Activated CD8-positive, alpha-beta memory T cell treated with anti-CD3 and anti-CD28 coated beads, Interleukin-2, amount 10 ng/mL, durations not matched to agents 7 days and 5 days (primary cell): Measurements from ENCODE around the gene TRIM40. TPM values are rescaled to one million over a fixed set of nuclear protein-coding genes. Genes with fewer than 3 reads are reported as not detected.
A peak's percentile ranks its signal among the peaks of the same experiment; 100 is the strongest.

ENCODE experiments used
- ATAC-seq: fragments of 150-1000 bp; cut with Tn5 transposase; one replicate; pipeline ENCODE4 v1.10.0; 2021; ENCODE audit warnings: moderate library complexity
- CTCF ChIA-PET: fragments of 350-600 bp; sonication (Branson Sonifier 250); formaldehyde crosslinking; loops from one replicate; lab custom pipeline; 2021; ENCODE audit warnings: antibody characterized with exemption; lab: Charles Lee
- DNase-seq: peaks from one replicate; pipeline ENCODE4 v3.0.0-alpha.2; 2020
- H3K27ac Mint-ChIP-seq: one replicate; pipeline ENCODE4 v1.8.0; 2021; ENCODE audit warnings: mild to moderate bottlenecking, mixed read lengths
- H3K27me3 Mint-ChIP-seq: one replicate; pipeline ENCODE4 v1.8.0; 2021; ENCODE audit warnings: mixed read lengths
- H3K36me3 Mint-ChIP-seq: one replicate; pipeline ENCODE4 v1.8.0; 2021; ENCODE audit warnings: mild to moderate bottlenecking, mixed read lengths
- H3K4me1 Mint-ChIP-seq: one replicate; pipeline ENCODE4 v1.8.0; 2021; ENCODE audit warnings: mixed read lengths
- H3K4me3 Mint-ChIP-seq: one replicate; pipeline ENCODE4 v1.8.0; 2021; ENCODE audit warnings: mild to moderate bottlenecking, moderate library complexity, mixed read lengths
- H3K9me3 Mint-ChIP-seq: one replicate; pipeline ENCODE4 v1.8.0; 2022; ENCODE audit warnings: low read depth, mixed read lengths
- total RNA-seq, 2 experiments: library from RNA; stranded (reverse); gene quantifications; one replicate each; pipeline ENCODE4 v1.2.3, GENCODE V29; 2021

Gene TRIM40
- total RNA-seq, 2 experiments from 2014 or later = not detected

DNA sequence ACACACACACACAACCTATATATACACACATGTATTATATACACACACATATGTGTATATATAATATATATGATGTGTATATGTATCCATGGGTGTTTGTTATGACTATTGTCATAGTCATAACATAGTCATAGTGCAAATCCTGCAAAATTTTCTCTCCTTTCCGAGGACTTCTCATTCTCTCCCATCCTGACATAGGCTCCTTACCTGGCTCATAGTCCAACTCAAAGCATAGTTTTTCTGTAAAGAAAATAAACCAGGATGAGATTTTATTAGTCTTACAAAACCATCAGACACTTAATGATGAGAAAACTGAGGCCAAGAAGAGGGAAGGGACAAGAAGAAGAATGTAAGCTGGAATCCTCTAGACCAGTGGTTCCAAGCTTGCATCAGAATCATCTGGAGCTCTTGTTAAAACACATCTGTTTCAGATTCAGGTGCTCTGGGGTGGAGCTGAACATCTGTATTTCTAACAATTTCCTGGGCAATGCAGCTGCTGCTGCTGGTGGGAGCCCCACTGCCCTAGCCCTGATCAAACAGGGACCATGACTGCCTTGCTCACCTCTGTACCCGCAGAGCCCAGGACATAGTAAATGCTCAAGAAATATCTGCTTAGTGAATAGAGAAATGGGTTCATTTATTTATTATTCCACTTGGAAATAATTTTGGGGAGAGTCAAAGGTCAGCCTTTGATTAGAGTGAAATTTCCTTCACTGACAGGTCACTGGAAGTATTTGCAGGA is 19.8 kb downstream of the TRIM40 start:
- H3K27ac Mint-ChIP-seq = no peak overlapping the region
- H3K27me3 Mint-ChIP-seq = peaks cover 47% of the 10 kb centered on the region
- no peaks in the 10 kb centered on the region for H3K36me3 Mint-ChIP-seq
- DNase-seq = no peak
- no peak for ATAC-seq
- CTCF ChIA-PET = no interaction called here
- no peaks in the 10 kb centered on the region for H3K9me3 Mint-ChIP-seq
- H3K4me1 Mint-ChIP-seq = peaks cover 20% of the 10 kb centered on the region
- no peak overlapping the region for H3K4me3 Mint-ChIP-seq

- Mint-ChIP-seq H3K27ac (no peak overlapping the region), H3K4me1 (peaks cover 20% of the 10 kb centered on the region), H3K27me3 (peaks cover 45% of the 10 kb centered on the region), H3K9me3 (no peaks in the 10 kb centered on the region), H3K36me3 (no peaks in the 10 kb centered on the region), H3K4me3 (no peak overlapping the region)
- CTCF ChIA-PET = no interaction called here
- no peak for ATAC-seq
- DNase-seq = no peak
These were observed 20.3 kb downstream of the TRIM40 start for GRCh38 chr6:30156262-30156599.

DNA sequence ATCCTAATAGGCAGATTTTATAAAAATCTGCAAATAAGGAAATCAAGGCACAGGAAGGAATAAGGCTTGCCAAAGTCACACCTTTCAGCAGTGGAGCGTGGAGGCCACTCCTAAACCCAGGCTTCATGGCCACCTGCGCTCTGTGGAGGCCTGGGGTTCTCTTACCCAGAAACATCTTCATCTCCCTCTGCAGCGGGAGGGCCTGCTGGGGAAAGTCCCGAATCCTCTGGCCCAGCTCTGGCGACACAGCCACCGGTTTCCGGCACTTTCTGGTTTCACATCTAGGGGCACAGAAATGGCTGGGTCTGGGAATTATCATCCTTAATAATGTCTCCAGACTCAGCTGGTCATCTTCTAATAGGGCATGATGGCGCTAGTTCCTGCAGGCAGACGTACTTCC is 20.8 kb downstream of the TRIM40 start:
- H3K27ac Mint-ChIP-seq = no peak overlapping the region
- ATAC-seq = no peak
- CTCF ChIA-PET = no interaction called here

DNA sequence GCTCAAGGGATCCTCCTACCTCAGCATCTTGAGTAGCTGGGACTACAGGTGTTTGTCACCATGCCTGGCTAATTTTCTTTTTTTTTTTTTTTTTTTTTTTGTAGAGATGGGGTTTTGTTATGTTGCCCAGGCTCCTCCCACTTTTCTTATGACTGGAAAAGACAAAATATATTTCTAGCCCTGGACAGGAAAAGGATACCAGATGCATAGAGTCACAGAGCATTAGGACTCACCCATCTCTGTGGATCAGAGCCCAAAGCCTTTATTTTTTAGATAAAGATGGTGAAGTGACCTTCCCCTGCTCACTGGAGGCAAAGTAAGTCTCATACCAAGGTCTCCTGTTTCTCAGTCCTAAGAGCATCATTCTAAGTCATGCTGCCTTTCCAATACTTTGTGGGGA is 21.6 kb downstream of the TRIM40 start:
- DNase-seq = no peak
- CTCF ChIA-PET = no interaction called here
- H3K27ac Mint-ChIP-seq = no peak overlapping the region
- no peak overlapping the region for H3K4me3 Mint-ChIP-seq
- no peaks in the 10 kb centered on the region for H3K9me3 Mint-ChIP-seq
- H3K27me3 Mint-ChIP-seq = peaks cover 42% of the 10 kb centered on the region
- H3K36me3 Mint-ChIP-seq = no peaks in the 10 kb centered on the region
- no peak for ATAC-seq
- H3K4me1 Mint-ChIP-seq = peaks cover 18% of the 10 kb centered on the region

More for the DNA sequence above, 20.8 kb downstream of the TRIM40 start:
- Mint-ChIP-seq H3K4me3 (no peak overlapping the region), H3K9me3 (no peaks in the 10 kb centered on the region), H3K27me3 (peaks cover 45% of the 10 kb centered on the region), H3K4me1 (peaks cover 14% of the 10 kb centered on the region), H3K36me3 (no peaks in the 10 kb centered on the region)
- no peak for DNase-seq

- Mint-ChIP-seq H3K9me3 (no peaks in the 10 kb centered on the region), H3K36me3 (no peaks in the 10 kb centered on the region), H3K4me1 (peaks cover 20% of the 10 kb centered on the region), H3K27me3 (peaks cover 41% of the 10 kb centered on the region), H3K4me3 (no peak overlapping the region), H3K27ac (no peak overlapping the region)
- DNase-seq = no peak
- no peak for ATAC-seq
- CTCF ChIA-PET = no interaction called here
These were observed 22.1 kb downstream of the TRIM40 start for GRCh38 chr6:30157999-30158398.

DNA sequence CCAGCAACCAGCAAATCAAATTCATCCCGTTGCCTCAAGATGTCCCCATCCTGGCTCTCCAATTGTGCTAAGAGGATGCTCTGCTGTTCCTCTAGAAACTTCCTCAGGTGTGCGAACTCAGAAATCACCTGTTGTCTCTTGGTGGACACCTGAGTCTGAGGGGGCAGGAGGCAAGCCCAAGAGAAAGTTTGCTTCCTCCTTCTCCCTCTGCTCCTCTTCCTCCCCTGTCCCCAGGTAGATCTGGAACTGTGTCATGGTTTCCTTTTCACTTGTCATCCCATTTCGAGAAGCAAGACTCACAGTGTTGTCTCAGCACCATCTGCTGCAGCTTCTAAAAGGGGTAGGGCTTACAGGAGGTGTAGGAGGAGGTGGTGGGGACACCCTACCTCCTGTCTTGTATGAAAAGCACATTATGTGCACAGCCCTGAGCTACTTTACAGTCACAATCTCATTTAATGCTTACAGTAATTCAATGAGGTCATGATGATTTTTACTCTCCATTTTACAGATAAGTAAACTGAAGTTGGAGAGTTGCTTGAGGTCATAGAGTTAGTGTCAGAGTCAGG is 22.6 kb downstream of the TRIM40 start:
- DNase-seq (no peak), ATAC-seq (no peak)
- Mint-ChIP-seq H3K4me3 (no peak overlapping the region), H3K27ac (no peak overlapping the region), H3K9me3 (no peaks in the 10 kb centered on the region), H3K36me3 (no peaks in the 10 kb centered on the region), H3K4me1 (peaks cover 25% of the 10 kb centered on the region), H3K27me3 (peaks cover 38% of the 10 kb centered on the region)
- CTCF ChIA-PET = no interaction called here

GRCh38 chr6:30160008-30160784 is 24.3 kb downstream of the TRIM40 start:
- no peaks in the 10 kb centered on the region for H3K9me3 Mint-ChIP-seq
- DNase-seq (no peak), ATAC-seq (no peak)
- H3K27ac Mint-ChIP-seq = no peak overlapping the region
- no peak overlapping the region for H3K4me3 Mint-ChIP-seq
- peaks cover 28% of the 10 kb centered on the region for H3K4me1 Mint-ChIP-seq
- H3K36me3 Mint-ChIP-seq = no peaks in the 10 kb centered on the region
- peaks cover 38% of the 10 kb centered on the region for H3K27me3 Mint-ChIP-seq
- CTCF ChIA-PET = no interaction called here

GRCh38 chr6:30160785-30161531 is 25.0 kb downstream of the TRIM40 start, which contains the start of gene TRIM10:
Gene TRIM10, minus strand, starts transcription at chr6:30161211. Its CDS starts 353 bp downstream, at chr6:30160858.
- H3K36me3 Mint-ChIP-seq = no peaks in the 10 kb centered on the region
- CTCF ChIA-PET = no interaction called here
- DNase-seq = no peak
- no peak within 1 kb of the TSS for H3K4me3 Mint-ChIP-seq
- H3K9me3 Mint-ChIP-seq = no peaks in the 10 kb centered on the region
- peaks cover 28% of the 10 kb centered on the region for H3K4me1 Mint-ChIP-seq
- H3K27ac Mint-ChIP-seq = no peak within 1 kb of the TSS
- ATAC-seq = no peak
- H3K27me3 Mint-ChIP-seq = peaks cover 35% of the 10 kb centered on the region

DNA sequence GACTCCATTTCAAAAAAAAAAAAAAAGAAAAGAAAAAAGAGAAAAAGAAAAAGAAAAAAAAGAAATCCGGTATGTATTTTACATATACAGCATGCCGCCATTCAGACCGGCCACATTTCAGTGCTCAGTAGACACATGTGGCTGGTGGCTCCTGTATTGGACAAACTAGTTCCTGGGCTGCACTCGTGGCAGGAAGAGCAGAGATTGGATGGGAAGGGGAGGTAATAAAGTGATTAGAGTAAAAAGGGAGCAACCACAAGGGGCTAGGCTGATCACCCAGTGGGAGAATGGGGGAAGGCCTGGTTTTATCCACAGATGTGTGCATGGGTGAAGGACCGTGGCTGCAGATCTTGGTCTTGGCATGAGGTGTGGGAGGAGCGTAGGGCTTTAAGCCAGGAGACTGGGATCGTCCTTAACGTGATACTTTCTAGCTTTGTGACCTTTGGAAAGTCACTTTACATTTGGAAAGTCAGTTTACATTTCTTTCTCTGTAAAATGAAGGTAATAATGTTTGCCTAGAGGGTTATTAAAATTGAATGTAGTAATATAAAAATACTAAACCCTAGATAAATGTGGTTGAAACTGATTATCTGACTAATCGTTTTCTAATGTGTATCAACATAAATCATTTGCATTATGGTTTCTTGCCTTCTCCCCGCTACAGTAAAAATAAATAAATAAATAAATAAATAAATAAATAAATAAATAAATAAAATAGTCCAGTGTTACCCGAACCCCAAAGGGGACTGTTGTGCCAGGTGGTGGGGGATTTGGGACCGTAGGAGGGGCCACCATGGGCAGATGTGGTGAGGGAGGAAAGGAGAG is 26.5 kb downstream of the TRIM40 start:
- DNase-seq (no peak), ATAC-seq (no peak)
- CTCF ChIA-PET = no interaction called here
- no peaks in the 10 kb centered on the region for H3K9me3 Mint-ChIP-seq
- peaks cover 36% of the 10 kb centered on the region for H3K4me1 Mint-ChIP-seq
- no peak overlapping the region for H3K4me3 Mint-ChIP-seq
- peaks cover 32% of the 10 kb centered on the region for H3K27me3 Mint-ChIP-seq
- H3K27ac Mint-ChIP-seq = no peak overlapping the region
- no peaks in the 10 kb centered on the region for H3K36me3 Mint-ChIP-seq

GRCh38 chr6:30163090-30163917 is 27.4 kb downstream of the TRIM40 start, which contains the start of gene TRIM15:
Gene TRIM15, plus strand, starts transcription at chr6:30163546. Its CDS starts 139 bp downstream, at chr6:30163685.
- Mint-ChIP-seq H3K4me1 (peaks cover 35% of the 10 kb centered on the region), H3K27me3 (peaks cover 33% of the 10 kb centered on the region), H3K9me3 (no peaks in the 10 kb centered on the region), H3K27ac (no peak within 1 kb of the TSS), H3K4me3 (no peak within 1 kb of the TSS), H3K36me3 (no peaks in the 10 kb centered on the region)
- DNase-seq = peak; percentile 57
- peak; percentile 63 for ATAC-seq
- CTCF ChIA-PET = interaction anchor here (1.3 kb wide), 1 partner anchor 32 kb away, joined by 4 read pairs; no protein-coding TSS in a partner anchor

GRCh38 chr6:30163918-30164654 is 28.1 kb downstream of the TRIM40 start:
- CTCF ChIA-PET = interaction anchor here (0.8 to 1.3 kb wide), 3 partner anchors 33 to 227 kb away, joined by 3 to 4 read pairs (median 4); no protein-coding TSS in a partner anchor
- Mint-ChIP-seq H3K27ac (no peak overlapping the region), H3K36me3 (no peaks in the 10 kb centered on the region), H3K27me3 (peaks cover 32% of the 10 kb centered on the region), H3K9me3 (no peaks in the 10 kb centered on the region), H3K4me3 (no peak overlapping the region), H3K4me1 (peaks cover 30% of the 10 kb centered on the region)
- DNase-seq (no peak), ATAC-seq (no peak)
